HG02642 (cell line): ENCODE data around the gene SLC38A8.

Experiments used
- ATAC-seq: cut with Tn5 transposase; IDR thresholded peaks from one replicate; pipeline ENCODE4 v1.9.1; 2021; ENCODE audit warnings: mild to moderate bottlenecking; ENCODE audit not compliant: unreplicated experiment, poor library complexity

The SLC38A8 gene

GRCh38 chr16:84004442-84004841 lies 38.2 kb downstream of the SLC38A8 start:
- ATAC-seq = no peak

DNA sequence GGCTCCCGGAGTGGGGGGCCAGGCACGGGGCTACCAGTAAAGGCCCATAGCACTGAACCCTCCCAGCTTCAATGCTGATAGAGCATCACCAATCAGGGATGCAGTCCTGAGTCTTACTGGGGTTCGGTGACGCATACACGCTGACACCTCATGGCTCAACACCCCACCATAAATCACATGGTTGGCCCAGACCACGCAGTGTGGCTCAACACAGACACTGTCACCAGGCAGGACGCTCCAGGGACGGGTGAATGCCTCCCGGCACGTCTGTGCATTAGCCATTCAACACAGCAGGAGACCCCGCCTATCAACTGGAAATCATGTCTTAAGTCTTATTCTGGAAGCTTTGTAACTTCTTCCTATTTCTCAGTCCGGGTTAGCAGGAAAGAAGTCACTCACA lies 39.6 kb downstream of the SLC38A8 start:
- no peak for ATAC-seq

GRCh38 chr16:84001726-84002125 lies 40.9 kb downstream of the SLC38A8 start:
- no peak for ATAC-seq

DNA sequence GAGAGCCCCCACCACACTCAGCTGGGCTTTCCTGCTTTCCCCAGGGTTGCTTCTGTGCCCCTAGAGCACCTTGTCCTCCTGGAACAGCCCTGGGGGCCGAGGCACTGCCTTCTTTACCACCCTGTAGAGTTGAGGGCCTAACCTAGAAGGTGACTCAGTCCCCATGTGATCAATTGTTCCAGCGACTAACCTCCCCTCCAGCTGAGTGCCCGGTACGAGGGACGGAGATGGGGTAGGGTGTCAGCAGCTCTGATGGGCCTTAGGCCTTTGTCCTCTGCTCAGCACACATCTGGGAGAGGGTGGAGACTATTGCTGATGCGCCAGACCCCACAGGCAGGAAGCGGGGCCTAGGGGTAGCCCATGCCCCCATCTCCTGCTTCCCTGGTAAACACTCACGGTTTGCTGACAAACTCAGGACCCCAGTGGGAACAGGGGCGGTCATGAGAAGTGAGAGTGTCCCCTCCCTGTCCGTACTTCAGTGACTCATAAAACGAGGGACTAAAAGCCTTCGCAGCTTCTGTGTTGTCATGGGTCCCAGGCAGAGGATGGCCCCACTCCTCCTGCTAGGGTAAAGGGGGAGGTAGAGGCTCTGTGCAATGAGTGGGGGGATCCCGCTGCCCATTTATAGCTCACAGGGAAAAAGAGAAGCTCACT lies 41.5 kb downstream of the SLC38A8 start:
- no peak for ATAC-seq

- no peak for ATAC-seq
These were observed 44.5 kb downstream of the SLC38A8 start for GRCh38 chr16:83998091-83998490.

- no peak for ATAC-seq
These were observed 45.9 kb downstream of the SLC38A8 start for GRCh38 chr16:83996481-83997252.

DNA sequence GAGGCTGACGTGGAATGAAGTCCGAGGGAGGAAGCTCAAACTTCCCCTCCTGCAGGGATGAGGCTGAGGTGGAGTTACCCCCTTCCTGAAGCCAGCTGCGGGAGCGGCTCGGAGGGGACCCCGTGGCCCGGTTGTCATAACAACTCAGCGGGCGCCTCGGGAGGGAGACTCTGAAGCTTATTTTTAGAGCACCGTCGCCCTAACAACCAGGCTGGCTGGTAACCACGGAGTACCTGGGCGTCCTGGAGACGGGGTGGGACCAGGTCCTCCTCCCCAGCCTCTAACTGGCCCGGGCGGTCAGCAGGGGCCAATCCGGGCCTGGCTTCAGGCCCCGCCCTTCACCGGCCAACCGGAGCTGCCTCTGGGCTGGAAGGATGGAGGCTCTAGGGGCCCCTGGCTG lies 46.8 kb downstream of the SLC38A8 start:
- no peak for ATAC-seq

DNA sequence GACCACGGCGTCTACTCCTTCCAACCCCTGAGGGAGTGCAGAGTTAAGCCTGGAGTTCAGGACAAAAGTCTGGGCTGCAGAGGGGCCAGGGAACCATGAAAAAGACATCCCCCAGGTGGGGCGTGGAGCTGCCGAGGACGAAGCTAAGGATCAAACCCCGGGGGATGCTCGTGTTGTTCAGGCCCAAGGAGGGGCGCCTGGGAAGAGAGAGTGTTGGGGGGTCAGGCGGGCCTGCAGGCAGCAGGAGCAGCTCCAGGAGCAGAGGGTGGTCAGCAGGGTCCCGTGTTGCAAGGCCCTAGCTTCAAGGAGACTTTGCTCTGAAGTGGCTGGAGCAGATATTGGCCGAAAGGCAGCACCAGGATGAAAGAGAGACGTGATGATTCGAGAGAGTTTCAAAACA lies 47.9 kb downstream of the SLC38A8 start:
- ATAC-seq = no peak

GRCh38 chr16:83994087-83994486 lies 48.5 kb downstream of the SLC38A8 start:
- ATAC-seq = no peak

DNA sequence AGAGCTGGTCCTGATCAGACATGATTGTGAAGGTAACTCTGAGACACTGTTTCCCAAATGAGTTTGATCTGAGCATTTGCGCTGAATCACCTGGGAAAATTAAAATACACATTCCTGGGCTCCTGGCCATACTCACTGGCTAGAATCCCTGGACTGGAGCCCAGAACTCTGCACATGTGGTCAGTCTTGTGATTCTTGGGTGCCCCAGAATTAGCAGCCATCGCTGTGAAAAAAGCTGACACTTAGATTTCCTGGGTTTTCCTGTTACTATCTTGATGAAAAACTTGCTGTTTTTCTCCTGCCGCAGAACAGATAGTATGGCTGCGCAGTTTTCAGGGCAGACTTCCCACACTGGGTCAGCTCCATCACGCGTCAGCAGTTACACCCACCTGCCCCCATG lies 50.0 kb downstream of the SLC38A8 start:
- no peak for ATAC-seq

DNA sequence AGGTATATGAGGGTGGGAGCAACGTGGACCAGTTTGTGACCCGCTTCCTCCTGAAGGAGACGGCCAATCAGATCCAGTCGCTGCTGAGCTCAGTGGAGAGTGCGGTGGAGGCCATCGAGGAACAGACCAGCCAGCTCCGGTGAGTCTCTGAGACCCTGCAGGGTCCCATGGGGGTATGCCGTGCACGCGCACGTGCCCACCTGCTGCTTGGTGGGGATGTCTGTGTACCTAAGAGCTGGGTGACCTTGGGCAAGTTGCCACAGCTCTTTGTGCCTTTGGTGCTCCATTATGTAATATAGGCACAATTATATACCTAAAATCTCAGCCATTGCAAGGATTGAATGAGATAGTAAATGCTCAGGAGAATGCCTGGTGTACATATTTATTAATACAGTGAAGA lies 52.1 kb downstream of the SLC38A8 start:
- ATAC-seq = no peak

DNA sequence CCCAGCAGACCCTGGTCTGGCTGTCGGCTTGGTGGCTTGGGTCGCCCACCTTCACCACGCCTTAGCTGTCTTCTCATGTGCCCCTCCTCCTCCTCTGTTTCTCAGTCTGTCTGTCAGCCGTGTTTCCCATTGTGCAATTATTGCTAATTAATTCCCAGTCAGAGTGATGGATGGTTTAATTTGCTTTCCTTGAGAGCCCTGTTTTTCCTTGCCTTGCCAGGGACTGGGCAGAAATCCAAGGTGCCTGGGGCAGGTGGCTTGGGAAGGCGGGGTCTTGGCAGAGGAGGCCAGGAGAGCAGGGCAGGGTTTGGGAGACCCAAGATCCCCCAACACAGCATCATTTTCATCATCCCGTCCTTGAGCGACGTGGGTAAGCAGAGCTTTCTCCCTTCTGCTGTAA lies 53.3 kb downstream of the SLC38A8 start:
- no peak for ATAC-seq

DNA sequence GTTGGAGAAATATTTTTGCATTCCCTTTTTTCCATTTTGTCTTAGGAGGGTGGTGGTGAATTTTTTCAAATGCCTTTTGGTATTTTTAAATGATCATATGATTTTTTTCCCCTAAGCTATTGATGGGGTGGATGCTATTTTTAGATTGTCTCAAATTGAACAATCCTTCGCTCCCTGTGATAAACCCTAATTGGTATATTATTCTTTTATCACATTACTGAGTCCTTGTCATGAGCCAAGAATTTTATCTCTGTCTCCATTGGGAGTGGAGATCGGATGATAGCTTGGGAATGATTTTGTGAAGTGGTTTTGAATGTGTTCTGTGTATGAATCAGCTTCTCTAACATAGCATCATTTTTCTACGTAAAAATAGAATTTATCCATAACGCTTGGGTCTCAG lies 59.1 kb downstream of the SLC38A8 start:
- no peak for ATAC-seq

DNA sequence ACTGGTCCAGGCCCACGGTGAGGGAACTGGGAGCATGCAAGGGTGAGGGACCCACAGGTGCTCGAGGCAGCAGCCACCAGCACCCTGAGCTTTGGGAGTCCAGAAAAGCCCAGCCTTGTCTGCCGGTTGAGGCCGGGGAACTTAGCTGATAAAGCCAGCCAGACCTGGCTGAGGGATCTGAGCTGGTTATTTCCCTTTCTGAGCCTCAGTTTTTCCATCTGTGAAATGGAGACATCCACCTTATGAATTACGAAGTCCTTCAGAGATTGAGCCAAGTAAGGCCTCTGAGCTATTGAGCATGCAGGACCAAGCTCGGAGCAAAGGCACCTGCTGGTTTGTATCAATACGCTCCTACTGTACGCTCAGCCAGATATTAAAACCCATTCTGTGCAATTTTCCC lies 60.8 kb downstream of the SLC38A8 start:
- no peak for ATAC-seq

DNA sequence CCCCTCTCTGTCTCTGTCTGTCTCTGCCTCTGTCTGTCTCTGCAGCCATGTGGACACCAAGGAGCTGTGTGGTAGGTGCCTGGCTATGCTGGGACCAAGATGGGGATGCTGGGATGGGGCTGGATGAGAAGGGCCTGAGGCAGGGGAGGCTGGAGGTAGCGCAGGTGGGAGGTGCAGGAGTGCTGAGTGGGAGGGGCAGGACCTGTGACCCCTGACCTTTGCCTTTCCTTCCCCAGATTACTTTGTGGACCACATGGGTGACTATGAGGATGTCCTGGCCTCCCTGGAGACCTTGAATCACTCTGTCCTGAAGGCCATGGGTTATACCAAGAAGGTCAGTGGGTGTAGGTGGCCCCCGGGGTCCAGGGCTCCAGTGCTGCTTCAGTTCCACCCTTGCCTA lies 61.8 kb downstream of the SLC38A8 start:
- ATAC-seq = no peak

- ATAC-seq = no peak
These were observed 63.2 kb downstream of the SLC38A8 start for GRCh38 chr16:83979441-83979840.

GRCh38 chr16:83978401-83978904 lies 64.1 kb downstream of the SLC38A8 start:
- ATAC-seq = no peak

- no peak for ATAC-seq
These were observed 65.4 kb downstream of the SLC38A8 start for GRCh38 chr16:83977056-83977815.

DNA sequence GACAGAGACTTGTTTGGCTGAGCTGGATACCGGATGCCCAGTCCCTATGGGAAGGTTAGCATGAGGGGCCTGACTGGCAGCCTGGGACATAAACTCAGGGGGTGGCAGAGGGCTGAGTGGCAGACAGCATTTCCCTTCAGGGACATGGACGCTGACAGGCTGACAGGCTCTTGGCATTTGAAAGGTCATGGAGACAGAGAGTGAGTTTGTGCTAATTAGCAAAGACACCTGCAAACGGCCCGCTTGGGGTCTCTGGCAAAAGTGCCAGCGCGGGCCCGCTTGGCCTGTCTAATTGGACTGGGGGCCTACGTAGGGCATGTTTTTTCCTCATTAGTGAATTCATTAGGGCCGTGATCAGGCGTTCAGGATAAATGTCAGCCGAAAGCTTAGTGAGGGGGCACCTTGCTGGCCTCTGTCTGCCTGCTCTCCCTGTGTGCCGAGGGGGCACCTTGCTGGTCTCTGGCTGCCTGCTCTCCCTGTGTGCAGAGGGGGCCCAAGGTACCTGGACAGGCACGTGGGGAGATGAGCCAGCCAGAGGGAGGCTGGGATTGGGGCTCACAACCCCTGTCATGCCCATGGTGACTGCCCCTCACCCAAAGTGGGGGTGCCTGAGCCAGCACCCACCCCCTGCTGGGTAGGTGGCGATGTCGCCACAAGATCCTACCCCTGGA lies 66.9 kb downstream of the SLC38A8 start:
- ATAC-seq = no peak

DNA sequence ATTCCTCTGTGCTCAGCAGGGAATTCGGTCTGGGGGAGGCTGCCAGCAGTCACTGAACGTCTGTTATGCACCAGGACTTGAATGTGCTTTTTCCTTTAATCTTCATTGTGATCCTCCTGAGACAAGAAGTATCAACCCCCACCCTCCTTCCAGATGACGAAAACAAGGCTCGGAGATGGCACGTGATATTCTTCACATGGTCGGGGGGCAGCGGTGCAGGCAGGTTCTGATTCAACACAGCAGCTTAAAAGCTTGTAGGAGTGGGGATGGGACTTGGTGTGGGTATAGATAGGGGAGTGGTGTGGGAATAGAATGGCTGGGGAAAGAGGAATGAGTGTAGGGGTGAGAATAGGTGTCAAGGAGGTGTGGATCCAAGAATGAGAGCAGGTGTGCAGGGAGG lies 68.1 kb downstream of the SLC38A8 start:
- ATAC-seq = no peak
